Tibial nerve (tissue), 4 donors: ENCODE results near the gene DCN.

Experiments
- CTCF ChIP-seq, 5 experiments: fragments of 200-600 bp in 3 of 5; fragments of 450-650 bp in 2 of 5; sonication (generic) in 3 of 5; IDR thresholded peaks; one replicate each; pipeline ENCODE4 v1.5.1; 2016 to 2019; ENCODE audit warnings: antibody characterized with exemption in 5 of 5, mild to moderate bottlenecking in 3 of 5, moderate library complexity in 2 of 5
- EP300 ChIP-seq, 2 donors: sonication (generic); formaldehyde crosslinking; IDR thresholded peaks; one replicate each; pipeline ENCODE4 v1.6.1; 2017; ENCODE audit warnings: antibody characterized with exemption in 2 of 2, mild to moderate bottlenecking in 1 of 2
- POLR2A ChIP-seq, 2 donors: fragments of 450-650 bp; IDR thresholded peaks; one replicate each; pipeline ENCODE4 v1.6.1; 2017; ENCODE audit warnings: antibody characterized with exemption in 2 of 2, mild to moderate bottlenecking in 2 of 2, moderate library complexity in 2 of 2

DNA sequence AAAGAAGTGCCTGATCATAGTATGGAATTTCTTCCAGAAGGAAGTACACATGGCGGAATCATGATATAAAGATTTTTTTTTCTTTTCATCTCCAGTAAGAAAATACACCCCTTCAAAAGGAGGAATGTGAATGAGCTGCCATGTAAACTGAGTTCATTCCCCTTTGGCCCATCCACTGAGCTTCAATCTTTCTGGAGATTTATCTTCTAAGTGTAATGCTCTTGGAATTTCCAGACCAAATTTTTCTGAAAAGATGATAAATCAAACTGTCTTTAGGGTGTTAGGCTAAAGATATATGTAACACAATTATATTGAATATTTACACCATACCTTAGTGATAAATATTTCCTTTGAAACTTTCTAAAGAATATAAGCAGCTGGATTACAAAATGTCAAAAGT is 5.2 kb downstream of the DCN start:
- TF ChIP-seq CTCF (IDR thresholded peaks at IDR 0.05) (no peak), EP300 (IDR thresholded peaks at IDR 0.05) (no peak), POLR2A (IDR thresholded peaks at IDR 0.05) (no peak)
